HepG2 (cell line): Measurements from ENCODE around the gene ACAT2. TPM values are rescaled to one million over a fixed set of nuclear protein-coding genes. Genes with fewer than 3 reads are reported as not detected.

Source experiments
- ATAC-seq: fragments of 200-7000 bp; cut with Tn5 transposase; 3 replicates; pipeline ENCODE4 v1.9.1; 2020; ENCODE audit warnings: mild to moderate bottlenecking, moderate library complexity
- BruUV-seq: library from RNA; stranded (reverse); fragments of 400-500 nt; replicated peaks from 2 replicates; lab custom pipeline; 2021; lab: Mats Ljungman, UMichigan
- CTCF ChIA-PET: fragments of 300-600 bp; formaldehyde crosslinking; extraction: SDS; loops from one replicate; lab custom pipeline; 2021; ENCODE audit warnings: low total read pairs, inconsistent platforms, low intra/inter-chr PET ratio; lab: Yijun Ruan, JAX
- POLR2A ChIA-PET: fragments of 350-600 bp; sonication (Branson Sonifier 250); formaldehyde crosslinking; loops from one replicate; lab custom pipeline; 2020; ENCODE audit warnings: antibody characterized with exemption, inconsistent platforms; lab: Yijun Ruan, JAX
- DNase-seq: peaks from one replicate; pipeline ENCODE4 v3.0.0-alpha.2; 2015; ENCODE audit warnings: low spot score
- FAIRE-seq: peaks from 3 replicates; lab custom pipeline; 2011; peaks lifted over from hg19 to GRCh38; lab: Jason Lieb, UNC
- H2AFZ ChIP-seq: one replicate; pipeline ENCODE4 v1.6.1; 2011; ENCODE audit warnings: low read length, inconsistent platforms
- H3K27ac ChIP-seq: fragments of 300-600 bp; 3 replicates; pipeline ENCODE4 v1.8.0; 2011; ENCODE audit warnings: mixed run types, mild to moderate bottlenecking, mixed read lengths, low read length, inconsistent platforms; ENCODE audit not compliant: insufficient read depth; ENCODE audit errors: extremely low read length
- H3K27me3 ChIP-seq, 2 experiments: fragments of 200-600 bp in 1 of 2; 2 replicates in 1 of 2; 3 replicates in 1 of 2; pipeline versions ENCODE4 v1.6.0 to v1.8.0; 2011; ENCODE audit warnings: low read length in 2 of 2, mild to moderate bottlenecking in 2 of 2, moderate library complexity in 2 of 2, inconsistent platforms in 1 of 2; ENCODE audit not compliant: insufficient read depth in 2 of 2, control insufficient read depth in 1 of 2
- H3K36me3 ChIP-seq, 2 experiments: fragments of 200-600 bp in 1 of 2; replicated peaks in 1 of 2; 2 replicates in 1 of 2; 3 replicates in 1 of 2; pipeline versions ENCODE4 v1.5.1 to v1.8.0; 2011; ENCODE audit warnings: low read length in 2 of 2, inconsistent platforms in 1 of 2; ENCODE audit not compliant: insufficient read depth in 2 of 2, control insufficient read depth in 1 of 2
- H3K4me1 ChIP-seq: 2 replicates; pipeline ENCODE4 v1.5.1; 2012; ENCODE audit warnings: low read length, inconsistent platforms; ENCODE audit not compliant: insufficient read depth
- H3K4me2 ChIP-seq: 2 replicates; pipeline ENCODE4 v1.6.0; 2011; ENCODE audit warnings: low read depth, low read length, inconsistent platforms
- H3K4me3 ChIP-seq, 3 experiments: fragments of 200-600 bp in 1 of 3; sonication (generic), shearing (Covaris generic) in 1 of 3; replicated peaks in 1 of 3; 2 replicates each; pipeline ENCODE4 v1.5.1; 2011 to 2016; ENCODE audit warnings: low read length in 3 of 3, inconsistent platforms in 2 of 3, low read depth in 2 of 3, mild to moderate bottlenecking in 2 of 3, control low read depth in 1 of 3, mixed read lengths in 1 of 3; ENCODE audit not compliant: insufficient read depth in 1 of 3
- H3K79me2 ChIP-seq: one replicate; pipeline ENCODE4 v1.6.1; 2011; ENCODE audit warnings: low read length, inconsistent platforms; ENCODE audit not compliant: insufficient read depth
- H3K9ac ChIP-seq: 2 replicates; pipeline ENCODE4 v1.6.0; 2011; ENCODE audit warnings: mild to moderate bottlenecking, low read depth, low read length, inconsistent platforms; ENCODE audit not compliant: insufficient read depth
- H3K9me3 ChIP-seq: 2 replicates; pipeline ENCODE4 v1.5.1; 2012; ENCODE audit warnings: mild to moderate bottlenecking, low read length
- H4K20me1 ChIP-seq: 2 replicates; pipeline ENCODE4 v1.6.0; 2011; ENCODE audit warnings: inconsistent platforms, mild to moderate bottlenecking, low read length, moderate library complexity; ENCODE audit not compliant: insufficient read depth
- MAFF ChIP-seq: IDR thresholded peaks from 2 replicates; pipeline ENCODE4 v1.6.1; 2011; ENCODE audit warnings: low read depth, low read length, improper control_type of control experiment
- PAF1 ChIP-seq: IDR thresholded peaks from 2 replicates; pipeline ENCODE4 v1.6.1; 2016; ENCODE audit warnings: missing genetic modification reagents, missing compliant biosample characterization
- ZNF7 ChIP-seq: IDR thresholded peaks from 2 replicates; pipeline ENCODE4 v1.6.1; 2016; ENCODE audit warnings: missing biosample characterization, missing genetic modification reagents
- WGBS: methylation state at CpG from one replicate; pipeline ENCODE4 v1.1.6; 2017; ENCODE audit warnings: low lambda C conversion rate; 5-methylcytosine and 5-hydroxymethylcytosine counted together
- in situ Hi-C: cut with HindIII; loops from 2 replicates; pipeline ENCODE4 v1.10.0; 2017; ENCODE audit warnings: low pct_unique_long_range_greater_than_20kb; ENCODE audit not compliant: extremely low pct_ligation_motif_present
- intact Hi-C: fragments of 100-400 bp; cut with micrococcal nuclease; formaldehyde crosslinking; loops from one replicate; pipeline ENCODE4 v1.10.0; 2022; ENCODE audit not compliant: unreplicated experiment
- polyA plus RNA-seq, 8 experiments: library from polyadenylated mRNA; depleted of rRNA in 3 of 8; stranded (reverse) in 7 of 8; unstranded in 1 of 8; fragments of >200 nt; fragmentation: Illumina TruSeq in 4 of 8; extraction: Trizol in 4 of 8; gene quantifications; 2 replicates each; pipeline versions ENCODE4 v1.2.1 to v1.2.3, GENCODE V29; 2011 to 2016; ENCODE audit warnings: low read depth in 4 of 8, missing spikeins in 1 of 8, mixed read lengths in 1 of 8; ENCODE audit not compliant: insufficient read depth in 1 of 8
- total RNA-seq, 5 experiments: library from RNA; depleted of rRNA; stranded (reverse); fragments of >200 nt; fragmentation: Illumina TruSeq; extraction: Trizol; gene quantifications; 2 replicates each; pipeline ENCODE4 v1.2.3, GENCODE V29; 2016; ENCODE audit warnings: low read depth in 1 of 5
- TF ChIP-seq, protein P1 (sequence below): sonication (generic); formaldehyde crosslinking; IDR thresholded peaks from 2 replicates; pipeline ENCODE4 v1.4.0; 2020; ENCODE audit warnings: missing genetic modification reagents
- TF ChIP-seq, protein P2 (sequence below): sonication (generic); formaldehyde crosslinking; IDR thresholded peaks from 2 replicates; pipeline ENCODE4 v1.4.0; 2020; ENCODE audit warnings: missing genetic modification reagents
- TF ChIP-seq, protein P3 (sequence below): sonication (generic); formaldehyde crosslinking; IDR thresholded peaks from 2 replicates; pipeline ENCODE4 v1.8.1; 2023; ENCODE audit warnings: missing genetic modification reagents, inconsistent platforms, borderline replicate concordance

ACAT2 gene
- total and polyA plus RNA-seq, 2 of the 13 experiments (the other 11 are each of a cell fraction or from before 2014, with no cell fraction given), result 121 to 534 TPM

DNA sequence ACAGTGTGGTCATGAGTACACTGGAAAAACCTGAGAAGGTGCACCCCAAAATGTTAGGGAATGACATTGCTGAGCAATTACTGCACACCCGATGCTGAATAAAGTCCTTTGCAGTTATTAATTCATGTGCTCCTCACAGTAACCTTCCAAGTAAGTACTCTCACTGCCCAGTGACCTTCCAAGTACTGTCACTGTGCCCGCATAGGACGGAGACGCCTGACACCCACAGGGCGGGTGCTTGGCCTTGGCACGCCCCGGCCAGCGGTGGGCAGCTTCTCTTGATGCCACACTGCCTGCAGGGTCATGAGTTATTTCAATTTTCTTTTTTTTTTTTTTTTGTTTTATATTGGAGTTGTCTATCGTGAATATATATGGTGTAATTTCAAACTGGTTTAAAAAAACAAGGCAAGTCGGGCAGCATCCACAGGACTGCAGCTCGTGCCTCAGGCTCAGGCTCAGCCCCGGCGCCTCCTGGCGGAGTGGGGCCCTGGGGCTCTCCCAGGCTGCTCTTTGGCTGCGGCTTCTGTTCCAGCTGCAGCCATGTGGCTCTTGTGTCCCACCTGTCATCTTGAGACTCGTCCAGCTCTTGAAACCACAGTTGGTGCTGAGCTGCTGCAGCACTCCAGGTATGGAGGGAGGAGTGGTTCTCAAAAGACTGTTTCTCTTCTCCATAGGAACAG is 65.3 kb downstream of the ACAT2 start:
- Histone ChIP-seq H3K27me3 (peaks cover 9 to 59% of the 10 kb centered on the region in 2 experiments; a peak in 4 of 5 replicates), H2AFZ (no peak overlapping the region), H3K9ac (no peak overlapping the region), H4K20me1 (no peaks in the 10 kb centered on the region), H3K4me2 (no peak overlapping the region), H3K27ac (no peak overlapping the region), H3K4me3 (no peak overlapping the region), H3K36me3 (no peaks in the 10 kb centered on the region), H3K4me1 (peaks cover 12% of the 10 kb centered on the region; the same call in 1 of the 2 replicates), H3K9me3 (no peaks in the 10 kb centered on the region), H3K79me2 (no peaks in the 10 kb centered on the region)
- no peak for ATAC-seq
- in situ Hi-C loops (no loop called here), intact Hi-C loops (no loop called here)
- DNase-seq, result no peak
- BruUV-seq, result no TSS peak
- FAIRE-seq, result no peak
- CTCF ChIA-PET, result no interaction called here
- 69% methylated on average over 16 of the region's 16 CpGs for WGBS
- POLR2A ChIA-PET, result interaction anchor here (1.1 kb wide), 1 partner anchor 37 kb away, joined by 3 read pairs; the partner anchor contains the start of genes MRPL18 and TCP1
- no peak for TF ChIP-seq MAFF
- TF ChIP-seq, protein P1, sequence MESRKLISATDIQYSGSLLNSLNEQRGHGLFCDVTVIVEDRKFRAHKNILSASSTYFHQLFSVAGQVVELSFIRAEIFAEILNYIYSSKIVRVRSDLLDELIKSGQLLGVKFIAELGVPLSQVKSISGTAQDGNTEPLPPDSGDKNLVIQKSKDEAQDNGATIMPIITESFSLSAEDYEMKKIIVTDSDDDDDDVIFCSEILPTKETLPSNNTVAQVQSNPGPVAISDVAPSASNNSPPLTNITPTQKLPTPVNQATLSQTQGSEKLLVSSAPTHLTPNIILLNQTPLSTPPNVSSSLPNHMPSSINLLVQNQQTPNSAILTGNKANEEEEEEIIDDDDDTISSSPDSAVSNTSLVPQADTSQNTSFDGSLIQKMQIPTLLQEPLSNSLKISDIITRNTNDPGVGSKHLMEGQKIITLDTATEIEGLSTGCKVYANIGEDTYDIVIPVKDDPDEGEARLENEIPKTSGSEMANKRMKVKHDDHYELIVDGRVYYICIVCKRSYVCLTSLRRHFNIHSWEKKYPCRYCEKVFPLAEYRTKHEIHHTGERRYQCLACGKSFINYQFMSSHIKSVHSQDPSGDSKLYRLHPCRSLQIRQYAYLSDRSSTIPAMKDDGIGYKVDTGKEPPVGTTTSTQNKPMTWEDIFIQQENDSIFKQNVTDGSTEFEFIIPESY (CRISPR knock-in tag), result peak; percentile 78
- TF ChIP-seq, protein P2, sequence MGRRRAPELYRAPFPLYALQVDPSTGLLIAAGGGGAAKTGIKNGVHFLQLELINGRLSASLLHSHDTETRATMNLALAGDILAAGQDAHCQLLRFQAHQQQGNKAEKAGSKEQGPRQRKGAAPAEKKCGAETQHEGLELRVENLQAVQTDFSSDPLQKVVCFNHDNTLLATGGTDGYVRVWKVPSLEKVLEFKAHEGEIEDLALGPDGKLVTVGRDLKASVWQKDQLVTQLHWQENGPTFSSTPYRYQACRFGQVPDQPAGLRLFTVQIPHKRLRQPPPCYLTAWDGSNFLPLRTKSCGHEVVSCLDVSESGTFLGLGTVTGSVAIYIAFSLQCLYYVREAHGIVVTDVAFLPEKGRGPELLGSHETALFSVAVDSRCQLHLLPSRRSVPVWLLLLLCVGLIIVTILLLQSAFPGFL (CRISPR knock-in tag), result no peak
- TF ChIP-seq PAF1 (CRISPR knock-in tag), result no peak
- TF ChIP-seq, protein P3, sequence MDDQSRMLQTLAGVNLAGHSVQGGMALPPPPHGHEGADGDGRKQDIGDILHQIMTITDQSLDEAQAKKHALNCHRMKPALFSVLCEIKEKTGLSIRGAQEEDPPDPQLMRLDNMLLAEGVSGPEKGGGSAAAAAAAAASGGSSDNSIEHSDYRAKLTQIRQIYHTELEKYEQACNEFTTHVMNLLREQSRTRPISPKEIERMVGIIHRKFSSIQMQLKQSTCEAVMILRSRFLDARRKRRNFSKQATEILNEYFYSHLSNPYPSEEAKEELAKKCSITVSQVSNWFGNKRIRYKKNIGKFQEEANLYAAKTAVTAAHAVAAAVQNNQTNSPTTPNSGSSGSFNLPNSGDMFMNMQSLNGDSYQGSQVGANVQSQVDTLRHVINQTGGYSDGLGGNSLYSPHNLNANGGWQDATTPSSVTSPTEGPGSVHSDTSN, result no peak
- TF ChIP-seq ZNF7 (CRISPR knock-in tag), result no peak
